ENCODE data around the gene CEP95.

CEP95 gene

DNA sequence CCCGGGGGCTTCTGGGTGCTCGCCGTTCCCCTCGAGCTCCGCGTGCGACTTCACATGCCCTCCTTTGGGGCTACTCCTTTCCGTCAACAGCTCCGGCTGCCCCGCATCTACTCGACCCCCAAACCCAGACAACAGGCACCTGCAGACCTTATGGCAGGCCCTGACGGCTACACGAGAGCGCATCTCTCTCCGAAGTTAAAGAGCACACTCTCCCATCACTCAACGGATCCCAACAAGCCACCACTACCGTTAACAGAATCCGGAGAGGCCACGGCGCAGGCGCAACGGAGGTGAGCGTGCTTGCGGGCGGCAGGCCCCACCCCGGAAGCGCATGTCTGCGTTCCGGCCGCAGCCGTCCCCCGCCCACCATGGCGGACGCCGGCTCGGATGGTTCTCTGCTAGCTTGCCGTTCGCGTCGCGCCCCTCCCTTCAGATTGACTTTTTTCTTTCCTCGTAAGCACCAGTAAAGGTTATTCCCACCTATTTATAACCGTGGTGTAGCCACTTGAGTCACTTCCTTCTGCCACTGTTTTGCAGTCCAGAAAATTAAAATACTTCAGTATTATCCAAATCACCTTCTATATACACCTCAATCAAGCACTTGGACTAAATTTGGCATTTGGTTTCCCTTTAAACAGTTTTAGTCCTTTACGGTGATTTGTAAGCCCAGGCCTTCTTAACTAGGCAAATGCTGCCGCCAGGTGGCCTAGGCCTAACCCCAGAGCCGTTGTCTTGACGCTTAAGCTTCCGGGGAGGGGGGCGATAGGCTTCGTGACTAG is 9.8 kb upstream of the CEP95 start, which contains the start of gene POLG2:
Gene POLG2 (minus strand): TSS at position 269 of the 779 bp plus-strand sequence. CDS start 86 bp downstream, at position 183.
- DNase-seq (ENCODE audit: low spot score) = peak; percentile 98

DNA sequence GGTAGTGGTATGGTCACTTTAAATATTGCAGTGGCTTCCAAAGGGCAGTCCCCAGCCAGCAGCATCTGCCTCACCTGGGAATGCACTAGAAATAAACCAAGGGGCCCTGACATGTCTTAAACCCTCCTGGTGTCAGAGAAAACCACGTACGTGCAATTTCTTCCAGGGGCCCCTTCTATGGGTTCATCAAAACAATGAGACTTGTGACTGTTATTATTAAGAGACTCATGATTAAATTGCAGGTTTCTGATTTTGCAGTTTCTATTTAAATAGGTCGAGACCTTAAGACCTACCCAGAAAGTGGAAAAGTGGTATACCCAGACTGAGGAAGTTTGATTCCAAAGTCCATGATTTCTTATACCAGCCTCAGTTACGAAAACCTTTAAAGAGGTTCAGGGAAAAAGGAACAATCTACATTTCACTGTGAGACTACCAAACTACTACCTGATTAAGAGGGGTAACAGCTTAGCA is 9.2 kb upstream of the CEP95 start:
- no peak for DNase-seq (ENCODE audit: low spot score)

DNA sequence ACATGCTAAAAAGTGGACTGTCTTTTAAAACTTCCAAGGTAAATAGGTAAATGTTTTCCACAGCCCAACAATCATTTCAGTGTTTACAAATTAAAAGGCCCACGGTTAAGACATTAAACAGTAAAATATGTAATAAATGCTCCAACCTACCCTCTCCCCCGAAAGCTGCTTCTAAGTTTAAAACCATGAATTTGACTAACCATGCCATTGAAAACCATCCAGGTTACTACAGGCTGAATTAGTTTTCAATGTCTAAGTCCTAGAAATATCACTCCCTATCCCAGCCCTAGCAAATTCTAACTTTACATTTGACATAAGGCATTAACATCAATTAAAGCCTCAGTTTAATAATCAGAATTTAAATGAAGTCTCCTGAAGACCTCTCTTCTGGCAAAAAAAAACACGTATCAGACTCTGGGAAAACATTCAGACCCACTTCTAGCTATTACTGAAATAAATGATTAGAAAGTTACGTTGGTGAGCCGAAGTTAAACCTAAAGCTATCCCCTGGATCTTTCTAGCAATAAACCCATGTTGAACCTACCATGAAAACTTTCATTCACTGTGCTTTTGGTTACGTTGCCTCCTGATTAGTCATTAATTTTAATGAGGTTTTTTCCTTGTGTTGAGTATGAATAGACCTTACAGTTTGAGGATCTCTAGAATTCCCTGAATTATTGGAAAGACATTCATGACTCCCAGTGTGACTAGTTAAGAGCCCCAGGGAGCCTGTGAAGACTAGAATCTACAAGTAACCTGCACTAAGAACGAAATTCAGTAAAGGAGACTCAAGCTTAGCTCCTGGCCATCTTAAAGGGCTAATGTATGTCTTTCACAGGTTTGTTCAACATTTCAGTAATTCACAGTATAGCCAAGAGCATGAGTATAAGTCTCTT is 8.2 kb upstream of the CEP95 start:
- DNase-seq (ENCODE audit: low spot score) = no peak

DNA sequence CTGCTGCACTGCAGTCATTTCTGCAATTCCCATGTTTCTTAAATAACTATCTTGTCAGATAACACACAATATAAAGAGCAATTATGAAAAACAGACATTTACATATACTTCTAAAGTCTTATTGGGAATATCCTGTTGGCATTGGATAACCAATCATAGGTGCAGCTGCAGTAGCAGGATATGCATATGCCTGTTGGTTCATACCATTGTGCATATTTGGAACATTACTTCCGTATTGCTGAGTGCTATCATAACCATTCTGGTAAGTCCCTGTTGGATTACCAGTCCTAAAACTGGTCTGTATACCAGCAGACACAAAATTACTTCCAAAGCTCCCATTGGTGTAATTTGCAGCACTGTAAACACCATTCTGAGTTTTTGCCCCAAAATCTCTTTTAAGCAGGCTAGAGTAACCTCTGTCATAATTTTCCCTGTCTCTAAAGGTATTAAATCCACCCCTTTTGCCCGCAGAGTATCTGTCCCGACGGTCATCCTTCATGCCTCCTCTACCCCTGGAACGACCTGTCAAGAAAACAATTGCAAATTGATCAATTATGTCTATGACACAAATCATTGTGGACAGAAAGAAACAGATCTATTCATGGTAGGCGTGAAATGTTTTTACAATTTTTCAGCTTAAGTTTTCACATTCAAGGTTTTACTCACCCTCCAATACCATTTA is 6.8 kb upstream of the CEP95 start:
- DNase-seq (ENCODE audit: low spot score) = no peak

DNA sequence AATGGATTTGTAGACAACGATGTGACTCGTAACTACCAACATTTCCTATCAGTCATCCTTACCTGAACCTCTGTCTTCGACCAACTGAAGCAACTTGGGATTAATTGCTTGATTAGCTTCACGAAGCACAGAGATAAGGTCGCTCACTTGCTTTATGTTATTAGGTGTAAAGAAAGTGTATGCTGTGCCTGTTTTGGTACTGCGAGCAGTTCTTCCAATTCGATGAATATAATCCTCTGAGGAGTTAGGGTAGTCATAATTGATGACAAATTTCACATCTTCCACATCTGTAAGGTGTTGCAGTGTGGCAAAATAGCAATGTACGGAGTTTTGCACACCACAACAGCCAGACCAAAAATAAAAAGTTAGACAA is 6.3 kb upstream of the CEP95 start:
- no peak for DNase-seq (ENCODE audit: low spot score)

DNA sequence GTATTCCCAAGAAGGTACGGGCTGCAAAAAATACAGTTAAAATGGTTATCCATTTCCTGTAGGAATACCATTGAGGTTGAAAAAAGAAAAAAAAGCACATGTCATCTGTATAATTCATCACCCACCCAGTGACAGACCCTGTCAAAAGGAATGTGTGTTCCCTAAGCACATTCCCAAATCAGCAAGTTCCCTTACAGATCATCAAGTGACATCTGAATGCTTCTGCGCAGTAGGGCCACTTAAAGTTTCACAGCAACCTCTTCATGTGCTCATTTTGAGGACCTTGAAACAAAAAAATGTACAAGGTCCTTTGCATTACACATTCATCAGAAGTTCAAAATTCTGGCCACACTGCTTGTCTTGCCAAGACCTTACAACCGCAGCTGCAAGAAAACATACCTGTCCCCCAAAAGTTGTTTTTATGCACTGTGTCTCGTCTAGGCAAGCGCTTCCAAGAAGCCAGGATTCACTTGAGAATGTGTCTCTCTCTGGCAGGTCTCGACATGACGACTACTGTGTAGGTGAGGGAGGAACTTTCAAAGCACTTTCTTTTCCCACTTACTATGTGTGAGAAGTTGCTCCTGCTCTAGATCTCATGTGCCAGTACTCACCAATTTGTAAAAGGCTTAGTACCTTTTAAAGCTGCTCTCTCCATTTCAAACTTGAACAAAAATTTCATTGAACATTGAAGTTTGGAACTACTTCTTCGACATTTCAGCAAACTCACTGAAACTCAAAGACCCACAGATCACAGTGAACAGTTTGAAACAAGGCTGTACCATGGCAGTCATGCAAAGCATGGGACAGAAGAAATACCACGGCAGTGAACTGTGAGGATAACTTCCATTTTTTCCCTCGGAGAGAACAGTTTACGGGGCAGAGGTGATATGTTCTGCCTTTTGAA is 5.7 kb upstream of the CEP95 start:
- DNase-seq (ENCODE audit: low spot score) = no peak

DNA sequence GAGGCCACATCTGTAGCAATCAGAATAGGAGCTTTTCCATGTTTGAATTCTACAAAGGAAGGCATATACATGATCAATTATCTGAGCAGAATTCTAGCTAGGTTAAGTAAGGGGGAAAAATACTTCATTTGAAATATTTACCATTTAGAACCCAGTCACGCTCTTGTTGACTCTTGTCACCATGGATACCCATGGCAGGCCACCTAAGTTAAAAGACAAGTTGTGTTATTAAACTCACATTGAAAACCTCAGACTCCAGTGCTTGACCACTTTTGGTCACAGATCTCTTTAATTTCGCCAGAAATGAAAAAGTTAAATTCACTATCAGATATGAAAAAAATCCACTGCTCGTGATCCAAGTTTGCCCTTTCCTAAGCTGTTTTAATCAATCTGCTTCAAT is 4.8 kb upstream of the CEP95 start:
- DNase-seq (ENCODE audit: low spot score) = no peak

DNA sequence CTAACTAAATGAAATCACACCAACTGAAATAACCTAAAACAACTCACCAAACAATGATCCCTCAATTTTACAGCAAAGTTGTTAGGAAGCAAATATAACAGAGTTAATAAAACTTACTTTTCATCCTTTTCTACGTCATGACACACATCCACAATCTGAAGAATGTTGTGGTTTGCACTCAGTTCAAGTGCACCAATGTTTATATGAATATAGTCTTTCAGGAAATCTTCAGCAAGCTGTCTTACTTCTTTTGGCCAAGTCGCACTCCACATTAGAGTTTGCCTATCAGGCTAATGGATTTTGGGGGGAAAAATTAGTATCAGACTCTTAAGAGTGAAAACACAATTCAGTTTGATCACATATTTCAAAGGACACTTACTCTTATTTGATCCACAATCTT is 4.0 kb upstream of the CEP95 start:
- DNase-seq (ENCODE audit: low spot score) = no peak

DNA sequence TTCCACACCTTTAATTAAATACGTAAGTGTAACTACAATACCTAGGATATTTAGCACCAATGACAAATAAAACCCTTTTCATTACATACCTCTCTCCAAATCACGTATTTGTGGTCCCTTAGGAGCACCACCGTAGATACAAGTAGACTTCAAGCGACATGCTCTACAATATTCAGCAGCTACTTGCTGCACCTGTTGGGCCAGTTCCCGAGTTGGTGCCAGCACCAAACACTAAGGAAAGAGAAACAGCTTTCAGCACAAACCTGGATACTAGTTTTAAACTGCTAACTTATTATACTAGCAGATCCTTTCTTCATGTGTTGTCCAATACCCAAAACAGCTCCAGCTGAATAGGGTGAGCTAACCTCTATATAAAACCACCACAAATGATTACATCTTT is 3.4 kb upstream of the CEP95 start:
- DNase-seq (ENCODE audit: low spot score) = no peak

- no peak for DNase-seq (ENCODE audit: low spot score)
Observed at GRCh38 chr17:64503821-64504768, 2.7 kb upstream of the CEP95 start.

DNA sequence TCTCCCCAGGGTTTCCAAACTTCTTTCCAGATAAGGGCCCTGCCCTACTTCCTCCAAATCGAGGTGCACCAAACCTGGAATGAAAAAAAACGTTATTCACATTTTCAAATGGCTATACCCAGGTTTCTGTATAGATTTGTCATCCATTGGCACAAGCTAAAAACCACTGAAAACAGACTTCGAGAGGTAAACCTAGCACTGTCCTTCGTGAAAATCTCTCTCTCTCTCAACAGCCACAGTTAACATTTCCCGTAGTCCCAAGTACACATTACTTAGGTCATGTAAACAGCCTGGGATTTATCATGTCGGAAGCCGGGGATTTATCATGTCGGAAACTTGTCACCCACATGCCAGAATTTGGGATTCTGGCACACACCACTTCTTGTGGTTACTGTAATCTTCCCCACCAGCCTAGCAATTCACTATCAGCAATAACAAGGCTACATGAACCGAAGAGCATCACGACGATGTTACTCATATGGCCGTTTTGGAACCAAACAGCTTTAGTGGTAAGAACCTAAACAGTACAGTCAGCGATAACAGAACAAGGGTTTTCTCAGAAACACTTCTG is 1.9 kb upstream of the CEP95 start:
- no peak for DNase-seq (ENCODE audit: low spot score)

GRCh38 chr17:64505340-64506200 is 1.2 kb upstream of the CEP95 start:
- DNase-seq (ENCODE audit: low spot score) = peak; percentile 91

GRCh38 chr17:64506201-64506575 is 589 bp upstream of the CEP95 start, which contains the start of gene DDX5:
DDX5 (minus strand) TSS chr17:64506289; CDS start chr17:64506119, 170 bp downstream.
- DNase-seq (ENCODE audit: low spot score) = peak; percentile 95

DNA sequence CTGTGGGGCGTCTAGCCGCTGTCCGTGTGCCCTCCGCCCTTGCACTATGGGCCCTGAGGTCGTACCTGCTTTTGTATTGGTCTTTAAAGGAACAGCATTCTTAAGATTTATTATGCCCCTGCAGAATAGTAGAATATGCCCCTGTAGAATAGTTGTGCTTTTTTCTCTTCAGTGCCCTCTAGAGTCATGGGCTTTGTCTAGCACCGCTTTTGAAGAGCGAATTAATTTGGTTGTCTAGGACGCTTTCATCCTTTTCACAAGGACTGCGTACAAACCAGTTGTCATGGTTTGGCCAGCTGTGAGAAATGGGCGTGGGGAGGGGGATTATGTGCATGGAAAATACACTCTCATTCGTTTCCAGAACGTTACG is 621 bp downstream of the CEP95 start:
- peak; percentile 68 for DNase-seq (ENCODE audit: low spot score)

DNA sequence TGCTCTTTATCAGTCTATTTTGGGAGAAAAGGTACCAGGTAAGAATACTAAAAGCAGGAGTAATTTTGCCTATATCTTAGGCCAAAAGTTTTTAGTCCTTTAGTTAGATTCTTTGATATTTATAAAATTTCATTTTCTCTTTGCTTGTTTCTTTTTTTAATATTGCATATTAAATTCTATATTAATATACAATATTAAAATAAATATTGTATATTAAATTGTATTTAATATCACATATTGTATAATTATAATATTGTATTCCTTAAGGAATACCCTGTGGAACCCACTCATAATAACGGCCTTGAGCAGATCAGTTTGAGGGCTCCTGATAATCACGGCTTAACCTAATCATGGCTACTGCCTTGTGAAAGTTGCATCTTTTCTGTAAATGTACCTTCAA is 1.9 kb downstream of the CEP95 start:
- DNase-seq (ENCODE audit: low spot score) = no peak

GRCh38 chr17:64509179-64509578 is 2.4 kb downstream of the CEP95 start:
- DNase-seq (ENCODE audit: low spot score) = no peak

- no peak for DNase-seq (ENCODE audit: low spot score)
Observed at GRCh38 chr17:64515419-64515818, 8.6 kb downstream of the CEP95 start.

GRCh38 chr17:64515829-64516228 is 9.1 kb downstream of the CEP95 start:
- no peak for DNase-seq (ENCODE audit: low spot score)

DNA sequence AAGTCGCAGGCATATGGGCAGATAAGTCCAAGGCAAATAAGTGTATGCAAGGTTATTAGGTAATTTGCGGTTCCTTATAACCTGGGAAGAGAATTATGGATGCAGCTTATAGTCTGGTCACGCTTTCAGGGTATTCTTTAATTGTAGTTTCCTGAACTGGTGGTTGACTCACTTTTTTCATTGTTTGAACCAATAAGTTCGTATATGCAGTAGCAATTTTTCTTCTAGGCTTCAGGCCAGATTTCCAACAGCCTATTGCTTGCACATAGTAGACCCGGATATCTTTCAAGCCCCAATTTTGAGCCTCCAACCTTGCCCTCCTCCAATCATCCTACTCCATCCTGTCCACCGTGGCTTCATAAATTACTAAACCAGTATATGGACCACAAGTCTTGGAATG is 12.8 kb downstream of the CEP95 start:
- no peak for DNase-seq (ENCODE audit: low spot score)
